Hepatocyte (in vitro differentiated cells): Measurements from ENCODE around the gene PARN. TPM values are rescaled to one million over a fixed set of nuclear protein-coding genes. Genes with fewer than 3 reads are reported as not detected.
"Not testable (repeated sequence)": the region's sequence is repeated elsewhere in the genome, so short reads cannot be mapped to it uniquely, and the experiment has no call there.

Source experiments
- DNase-seq: peaks from one replicate; pipeline ENCODE4 v3.0.0-alpha.2; 2016; ENCODE audit warnings: low spot score
- H2AFZ ChIP-seq: fragments of 200-600 bp; sonication (generic); 2 replicates; pipeline ENCODE4 v1.6.0; 2016; ENCODE audit warnings: antibody characterized with exemption, mild to moderate bottlenecking
- H3K27ac ChIP-seq: fragments of 200-600 bp; sonication (generic); 2 replicates; pipeline ENCODE4 v1.5.1; 2016; ENCODE audit warnings: mild to moderate bottlenecking
- H3K27me3 ChIP-seq: fragments of 200-600 bp; sonication (generic); 2 replicates; pipeline ENCODE4 v1.6.1; 2016
- H3K36me3 ChIP-seq: fragments of 200-600 bp; sonication (generic); replicated peaks from 2 replicates; pipeline ENCODE4 v1.5.1; 2016; ENCODE audit warnings: low read depth; ENCODE audit not compliant: insufficient read depth
- H3K4me1 ChIP-seq: fragments of 200-600 bp; sonication (generic); 2 replicates; pipeline ENCODE4 v1.5.1; 2016; ENCODE audit warnings: mild to moderate bottlenecking, moderate library complexity; ENCODE audit not compliant: insufficient read depth
- H3K4me2 ChIP-seq: fragments of 200-600 bp; sonication (generic); 2 replicates; pipeline ENCODE4 v1.6.0; 2016
- H3K4me3 ChIP-seq: fragments of 200-600 bp; sonication (generic); 2 replicates; pipeline ENCODE4 v1.5.1; 2016; ENCODE audit warnings: mild to moderate bottlenecking
- H3K79me2 ChIP-seq: fragments of 200-600 bp; sonication (generic); 2 replicates; pipeline ENCODE4 v1.6.0; 2017; ENCODE audit warnings: mild to moderate bottlenecking
- H3K9me2 ChIP-seq: fragments of 200-600 bp; sonication (generic); replicated peaks from 2 replicates; pipeline ENCODE4 v1.6.0; 2017; ENCODE audit warnings: mild to moderate bottlenecking; ENCODE audit not compliant: insufficient read depth
- H3K9me3 ChIP-seq: fragments of 200-600 bp; sonication (generic); 2 replicates; pipeline ENCODE4 v1.5.1; 2016; ENCODE audit warnings: low read depth, mild to moderate bottlenecking
- H4K20me1 ChIP-seq: fragments of 200-600 bp; sonication (generic); 2 replicates; pipeline ENCODE4 v1.6.0; 2016; ENCODE audit warnings: mild to moderate bottlenecking; ENCODE audit not compliant: insufficient read depth, poor library complexity, severe bottlenecking
- CTCF ChIP-seq: fragments of 200-600 bp; sonication (generic); IDR thresholded peaks from 2 replicates; pipeline ENCODE4 v1.5.1; 2016; ENCODE audit warnings: antibody characterized with exemption, mild to moderate bottlenecking; ENCODE audit not compliant: poor library complexity
- EZH2 ChIP-seq: fragments of 200-600 bp; sonication (generic); IDR thresholded peaks from 2 replicates; pipeline ENCODE4 v1.6.1; 2016; ENCODE audit warnings: antibody characterized with exemption, mild to moderate bottlenecking, borderline replicate concordance
- EZH2phosphoT487 ChIP-seq: fragments of 200-600 bp; sonication (generic); IDR thresholded peaks from one replicate; pipeline ENCODE4 v1.6.1; 2018; ENCODE audit warnings: antibody characterized with exemption, mild to moderate bottlenecking, low read depth, moderate library complexity; ENCODE audit not compliant: unreplicated experiment, severe bottlenecking
- WGBS: methylation state at CpG from one replicate; pipeline ENCODE4 v1.1.6; 2016; ENCODE audit warnings: low lambda C conversion rate; ENCODE audit errors: missing lambda C conversion rate; 5-methylcytosine and 5-hydroxymethylcytosine counted together
- polyA plus RNA-seq: library from polyadenylated mRNA; unstranded; fragments of >200 nt; fragmentation: Nextera tagmentation; extraction: Ambion mirVana; gene quantifications from 2 replicates; pipeline ENCODE4 v1.2.1, GENCODE V29; 2016
- total RNA-seq: library from RNA; depleted of rRNA; stranded (reverse); fragments of >200 nt; gene quantifications from 2 replicates; pipeline ENCODE4 v1.2.3, GENCODE V29; 2014

The PARN gene
- total and polyA plus RNA-seq, 2 experiments from 2014 or later, result 23.7 to 35.6 TPM

GRCh38 chr16:14641206-14641605 is 11.1 kb upstream of the PARN start:
- no peaks in the 10 kb centered on the region for H3K9me3 ChIP-seq
- peaks cover 92% of the 10 kb centered on the region for H3K79me2 ChIP-seq
- H3K9me2 ChIP-seq, result no peaks in the 10 kb centered on the region
- TF ChIP-seq CTCF (no peak), EZH2 (no peak), EZH2phosphoT487 (no peak)
- H3K27me3 ChIP-seq, result no peaks in the 10 kb centered on the region
- peaks cover 38% of the 10 kb centered on the region for H4K20me1 ChIP-seq
- WGBS, result 94% methylated on average over 8 of the region's 8 CpGs
- H3K27ac ChIP-seq, result no peak overlapping the region
- H3K36me3 ChIP-seq, result no peaks in the 10 kb centered on the region
- no peak for DNase-seq
- H2AFZ ChIP-seq, result no peak overlapping the region
- H3K4me2 ChIP-seq, result no peak overlapping the region
- no peak overlapping the region for H3K4me3 ChIP-seq
- peaks cover 12% of the 10 kb centered on the region for H3K4me1 ChIP-seq

GRCh38 chr16:14640538-14640937 is 10.5 kb upstream of the PARN start:
- H3K4me3 ChIP-seq, result no peak overlapping the region
- H3K4me2 ChIP-seq, result no peak overlapping the region
- H2AFZ ChIP-seq, result no peak overlapping the region
- no peaks in the 10 kb centered on the region for H3K36me3 ChIP-seq
- 95% methylated on average over 10 of the region's 10 CpGs for WGBS
- no peaks in the 10 kb centered on the region for H3K27me3 ChIP-seq
- peaks cover 95% of the 10 kb centered on the region for H3K79me2 ChIP-seq
- no peak overlapping the region for H3K27ac ChIP-seq
- TF ChIP-seq EZH2phosphoT487 (no peak), EZH2 (no peak), CTCF (no peak)
- H3K9me2 ChIP-seq, result no peaks in the 10 kb centered on the region
- no peak for DNase-seq
- H3K9me3 ChIP-seq, result no peaks in the 10 kb centered on the region
- H3K4me1 ChIP-seq, result peaks cover 18% of the 10 kb centered on the region
- H4K20me1 ChIP-seq, result peaks cover 41% of the 10 kb centered on the region

- H2AFZ ChIP-seq, DNase-seq, H3K36me3 ChIP-seq, H3K9me3 ChIP-seq, H3K9me2 ChIP-seq, H3K4me3 ChIP-seq, H3K27me3 ChIP-seq: not testable (repeated sequence)
- Histone ChIP-seq H3K27ac (peak overlapping the region; percentile 93), H3K4me1 (peaks cover 31% of the 10 kb centered on the region), H3K4me2 (peak overlapping the region; percentile 89), H4K20me1 (peaks cover 38% of the 10 kb centered on the region), H3K79me2 (peaks cover 86% of the 10 kb centered on the region)
- whole genome bisulfite sequencing, result 5% methylated on average over 1 of the region's 1 CpG
Measured at GRCh38 chr16:14636951-14637240, 6.8 kb upstream of the PARN start.

GRCh38 chr16:14636179-14636950 is 6.3 kb upstream of the PARN start:
- DNase-seq, result peak; percentile 31
- not testable (repeated sequence) for H3K36me3 ChIP-seq, H2AFZ ChIP-seq, H3K27me3 ChIP-seq, H3K4me3 ChIP-seq, H3K9me2 ChIP-seq, H3K9me3 ChIP-seq
- peak overlapping the region; percentile 89 for H3K4me2 ChIP-seq
- H4K20me1 ChIP-seq, result peaks cover 33% of the 10 kb centered on the region
- peak overlapping the region; percentile 93 for H3K27ac ChIP-seq
- WGBS, result 32% methylated on average over 17 of the region's 17 CpGs
- H3K4me1 ChIP-seq, result peaks cover 31% of the 10 kb centered on the region
- H3K79me2 ChIP-seq, result peaks cover 85% of the 10 kb centered on the region
